ENCODE data around the gene PPP1R12C. TPM values are rescaled to one million over a fixed set of nuclear protein-coding genes. Genes with fewer than 3 reads are reported as not detected.
A peak's percentile ranks its signal among the peaks of the same experiment; 100 is the strongest.

Gene PPP1R12C
- total RNA-seq, 1 experiment from 2014 or later, result 136 TPM

DNA sequence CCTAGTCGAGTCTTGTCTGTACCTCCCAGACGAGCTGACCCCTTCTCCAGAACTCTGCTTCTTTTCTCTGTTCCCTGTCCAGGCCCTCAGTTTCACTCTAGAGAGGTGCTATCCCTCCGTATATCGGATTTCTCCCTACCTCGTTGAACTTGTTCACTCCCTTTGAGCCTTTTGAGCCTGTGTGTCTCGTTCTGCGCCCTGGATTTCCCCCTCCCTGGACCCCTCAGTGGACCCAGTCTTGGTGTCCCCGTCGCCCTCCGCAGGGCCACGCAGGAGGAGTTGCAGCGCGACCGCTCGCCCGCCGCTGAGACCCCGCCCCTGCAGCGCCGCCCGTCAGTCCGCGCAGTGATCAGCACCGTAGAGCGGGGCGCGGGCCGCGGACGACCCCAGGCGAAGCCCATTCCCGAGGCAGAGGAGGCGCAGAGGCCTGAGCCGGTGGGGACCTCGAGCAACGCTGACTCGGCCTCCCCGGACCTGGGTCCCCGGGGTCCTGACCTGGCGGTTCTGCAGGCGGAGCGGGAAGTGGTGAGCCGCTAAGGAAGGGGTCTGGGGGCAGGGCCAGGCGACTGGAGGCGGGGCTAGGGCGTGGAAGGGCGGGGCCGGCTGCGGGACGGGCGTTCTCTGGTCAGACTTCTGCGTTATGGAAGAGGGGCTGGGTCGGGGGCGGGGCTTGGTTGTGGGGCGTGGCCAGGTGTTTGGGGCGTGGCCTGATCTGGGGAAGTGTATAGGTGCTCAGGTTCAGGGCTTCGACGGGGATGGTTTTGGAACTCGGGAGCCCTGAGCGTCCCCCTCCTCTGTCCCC, 36.3 kb downstream of the PPP1R12C start:
- H3F3A ChIP-seq (ENCODE audit: low read length, unreplicated experiment), result no peaks in the 10 kb centered on the region
- no peak overlapping the region for H3K4me3 ChIP-seq (ENCODE audit: low read length)
- no peaks in the 10 kb centered on the region for H3K9me3 ChIP-seq (ENCODE audit: low read length)
- H3K27me3 ChIP-seq (ENCODE audit: low read length), result no peaks in the 10 kb centered on the region
- H2AFZ ChIP-seq (ENCODE audit: low read length), result no peak overlapping the region
- POLR2A ChIA-PET (ENCODE audit: unreplicated experiment), result no interaction called here
- intact Hi-C loops (cut with micrococcal nuclease), result no loop called here
- CTCF ChIA-PET, result interaction anchor here (0.5 kb wide), 1 partner anchor 423 kb away, joined by 4 read pairs; no protein-coding TSS in a partner anchor
- DNase-seq (no peak), ATAC-seq (no peak)
- TF ChIP-seq EZH2phosphoT487 (IDR thresholded peaks at IDR 0.05; ENCODE audit: borderline replicate concordance, low read length) (no peak), EZH2 (IDR thresholded peaks at IDR 0.05; ENCODE audit: low read length, unreplicated experiment) (no peak)
- TF ChIP-seq, protein P1, sequence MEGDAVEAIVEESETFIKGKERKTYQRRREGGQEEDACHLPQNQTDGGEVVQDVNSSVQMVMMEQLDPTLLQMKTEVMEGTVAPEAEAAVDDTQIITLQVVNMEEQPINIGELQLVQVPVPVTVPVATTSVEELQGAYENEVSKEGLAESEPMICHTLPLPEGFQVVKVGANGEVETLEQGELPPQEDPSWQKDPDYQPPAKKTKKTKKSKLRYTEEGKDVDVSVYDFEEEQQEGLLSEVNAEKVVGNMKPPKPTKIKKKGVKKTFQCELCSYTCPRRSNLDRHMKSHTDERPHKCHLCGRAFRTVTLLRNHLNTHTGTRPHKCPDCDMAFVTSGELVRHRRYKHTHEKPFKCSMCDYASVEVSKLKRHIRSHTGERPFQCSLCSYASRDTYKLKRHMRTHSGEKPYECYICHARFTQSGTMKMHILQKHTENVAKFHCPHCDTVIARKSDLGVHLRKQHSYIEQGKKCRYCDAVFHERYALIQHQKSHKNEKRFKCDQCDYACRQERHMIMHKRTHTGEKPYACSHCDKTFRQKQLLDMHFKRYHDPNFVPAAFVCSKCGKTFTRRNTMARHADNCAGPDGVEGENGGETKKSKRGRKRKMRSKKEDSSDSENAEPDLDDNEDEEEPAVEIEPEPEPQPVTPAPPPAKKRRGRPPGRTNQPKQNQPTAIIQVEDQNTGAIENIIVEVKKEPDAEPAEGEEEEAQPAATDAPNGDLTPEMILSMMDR (conservative IDR thresholded peaks at IDR 0.05; ENCODE audit: low read depth, low read length), result no peak
- peaks cover 6% of the 10 kb centered on the region for H3K36me3 ChIP-seq (ENCODE audit: low read depth, low read length)
- no TSS peak for BruUV-seq (replicated peaks)
- no peak overlapping the region for H3K27ac ChIP-seq (ENCODE audit: low read length)
- H3K9me2 ChIP-seq (replicated peaks; ENCODE audit: low read length), result no peaks in the 10 kb centered on the region
- peaks cover 11% of the 10 kb centered on the region; the same call in 1 of the 2 replicates for H3K79me2 ChIP-seq (ENCODE audit: low read length)
- no peak overlapping the region for H3K4me2 ChIP-seq (ENCODE audit: low read length)
- H3K4me1 ChIP-seq (ENCODE audit: insufficient read depth, low read length), result 0 out of 2 replicates have a peak, but pooled peaks cover 10% of the 10 kb centered on the region
- no peak overlapping the region for H3K9ac ChIP-seq (ENCODE audit: low read length)
- no peaks in the 10 kb centered on the region for H4K20me1 ChIP-seq (ENCODE audit: low read length)

DNA sequence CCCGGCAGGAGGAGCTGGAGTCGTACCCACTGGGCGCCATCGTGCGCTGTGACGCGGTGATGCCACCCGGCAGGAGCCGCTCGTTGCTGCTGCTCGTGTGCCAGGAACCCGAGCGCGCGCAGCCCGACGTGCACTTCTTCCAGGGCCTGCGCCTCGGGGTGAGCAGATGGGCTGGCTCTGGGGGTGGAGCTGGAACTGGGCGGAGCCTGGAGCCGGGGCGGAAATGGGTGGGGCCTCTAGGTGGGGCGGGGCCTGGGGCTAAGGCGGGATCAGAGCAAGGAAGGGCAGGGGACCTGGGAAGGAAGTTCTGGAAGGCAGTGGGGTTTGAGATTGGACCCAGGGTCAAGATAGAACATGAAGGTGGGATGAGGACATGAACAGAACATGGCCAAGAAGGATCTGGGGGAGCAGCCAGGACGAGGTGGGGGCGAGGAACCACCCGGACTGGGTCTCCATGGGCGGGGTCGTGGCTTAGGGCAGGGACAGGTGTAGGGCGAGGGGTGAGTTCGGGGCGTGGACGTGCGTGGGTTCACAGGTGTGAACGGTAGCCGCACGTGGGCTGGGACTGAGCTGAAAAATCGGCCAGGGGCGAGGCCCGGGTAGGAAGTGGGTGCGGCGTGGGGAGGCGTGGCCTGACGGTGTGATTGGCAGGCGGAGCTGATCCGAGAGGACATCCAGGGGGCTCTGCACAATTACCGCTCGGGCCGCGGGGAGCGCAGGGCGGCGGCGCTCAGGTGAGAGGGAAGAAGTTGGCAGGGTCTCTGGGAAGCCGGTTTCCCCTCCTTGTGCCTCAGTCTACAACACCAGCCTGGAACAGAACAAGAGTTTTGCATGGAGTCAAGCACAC, 37.1 kb downstream of the PPP1R12C start:
- no peak overlapping the region for H3K4me3 ChIP-seq (ENCODE audit: low read length)
- TF ChIP-seq, protein P1 (conservative IDR thresholded peaks at IDR 0.05; ENCODE audit: low read depth, low read length), result no peak
- no peak for TF ChIP-seq EZH2 (IDR thresholded peaks at IDR 0.05; ENCODE audit: low read length, unreplicated experiment)
- no peak for TF ChIP-seq EZH2phosphoT487 (IDR thresholded peaks at IDR 0.05; ENCODE audit: borderline replicate concordance, low read length)

More for the DNA sequence above, 37.1 kb downstream of the PPP1R12C start:
- no peaks in the 10 kb centered on the region for H3F3A ChIP-seq (ENCODE audit: low read length, unreplicated experiment)
- POLR2A ChIA-PET (ENCODE audit: unreplicated experiment), result no interaction called here
- no peak overlapping the region for H2AFZ ChIP-seq (ENCODE audit: low read length)
- H3K4me2 ChIP-seq (ENCODE audit: low read length), result no peak overlapping the region
- ATAC-seq (peak; percentile 21; the same call in 1 of the 2 replicates), DNase-seq (no peak)
- H3K27ac ChIP-seq (ENCODE audit: low read length), result no peak overlapping the region
- H3K9me2 ChIP-seq (replicated peaks; ENCODE audit: low read length), result no peaks in the 10 kb centered on the region
- H3K9me3 ChIP-seq (ENCODE audit: low read length), result no peaks in the 10 kb centered on the region
- peaks cover 6% of the 10 kb centered on the region for H3K36me3 ChIP-seq (ENCODE audit: low read depth, low read length)
- H3K4me1 ChIP-seq (ENCODE audit: insufficient read depth, low read length), result peaks cover 12% of the 10 kb centered on the region
- no peaks in the 10 kb centered on the region for H3K27me3 ChIP-seq (ENCODE audit: low read length)
- H3K9ac ChIP-seq (ENCODE audit: low read length), result no peak overlapping the region
- no TSS peak for BruUV-seq (replicated peaks)
- intact Hi-C loops (cut with micrococcal nuclease), result no loop called here
- CTCF ChIA-PET, result interaction anchor here (0.5 kb wide), 1 partner anchor 424 kb away, joined by 4 read pairs; no protein-coding TSS in a partner anchor
- H4K20me1 ChIP-seq (ENCODE audit: low read length), result no peaks in the 10 kb centered on the region
- peaks cover 11% of the 10 kb centered on the region; the same call in 1 of the 2 replicates for H3K79me2 ChIP-seq (ENCODE audit: low read length)
